Stimulated activated naive CD8-positive, alpha-beta T cell treated with anti-CD3 and anti-CD28 coated beads, Interleukin-15, Interleukin-2, amounts not matched to agents 100 U/mL and 50 U/mL, for 24 hours (primary cell): ENCODE results near the gene DNTT.

ENCODE experiments used
- ATAC-seq: fragments of 150-1000 bp; cut with Tn5 transposase; one replicate; pipeline ENCODE4 v1.10.0; 2021
- DNase-seq: peaks from one replicate; pipeline ENCODE4 v3.0.0; 2021

The DNTT gene

GRCh38 chr10:96377816-96378294 is 73.6 kb downstream of the DNTT start:
- no peak for ATAC-seq
- DNase-seq = no peak

DNA sequence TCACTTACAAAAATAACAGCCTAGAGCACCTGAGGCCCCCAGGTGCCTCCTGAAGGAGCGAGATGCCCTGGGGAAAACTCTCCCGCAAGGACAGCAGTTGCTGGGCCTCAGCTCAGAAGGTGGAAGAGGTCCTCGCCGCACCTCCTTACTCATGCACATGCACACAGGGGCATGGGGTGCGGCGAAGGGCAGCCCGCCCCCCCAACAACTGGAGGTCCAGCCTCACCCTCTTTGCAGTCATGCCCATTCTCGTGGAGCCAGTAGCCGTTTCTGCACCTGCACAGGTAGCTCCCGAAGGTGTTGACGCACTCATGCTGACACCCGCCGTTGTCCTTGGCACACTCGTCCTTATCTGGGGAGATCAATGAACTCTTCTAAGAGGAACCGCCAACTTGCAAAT is 74.5 kb downstream of the DNTT start:
- no peak for ATAC-seq
- no peak for DNase-seq

DNA sequence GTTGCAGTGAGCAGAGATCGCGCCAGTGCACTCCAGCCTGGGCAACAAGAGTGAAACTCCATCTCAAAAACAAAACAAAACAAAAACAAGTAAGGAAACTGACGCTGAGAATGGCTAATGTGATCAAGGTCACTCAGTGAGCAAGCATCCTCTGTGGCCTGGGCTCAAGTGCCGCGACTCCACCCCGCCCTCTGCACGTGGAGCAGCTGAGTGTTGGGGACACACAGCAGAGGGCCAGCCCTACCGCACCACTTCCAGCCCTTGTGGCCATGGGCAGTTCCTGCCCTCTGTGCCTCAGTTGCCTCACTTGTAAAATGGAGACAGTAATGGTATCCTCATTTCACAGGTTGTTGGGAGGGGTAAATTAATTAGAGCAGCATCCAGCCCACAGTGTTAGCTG is 75.5 kb downstream of the DNTT start:
- ATAC-seq (no peak), DNase-seq (no peak)

DNA sequence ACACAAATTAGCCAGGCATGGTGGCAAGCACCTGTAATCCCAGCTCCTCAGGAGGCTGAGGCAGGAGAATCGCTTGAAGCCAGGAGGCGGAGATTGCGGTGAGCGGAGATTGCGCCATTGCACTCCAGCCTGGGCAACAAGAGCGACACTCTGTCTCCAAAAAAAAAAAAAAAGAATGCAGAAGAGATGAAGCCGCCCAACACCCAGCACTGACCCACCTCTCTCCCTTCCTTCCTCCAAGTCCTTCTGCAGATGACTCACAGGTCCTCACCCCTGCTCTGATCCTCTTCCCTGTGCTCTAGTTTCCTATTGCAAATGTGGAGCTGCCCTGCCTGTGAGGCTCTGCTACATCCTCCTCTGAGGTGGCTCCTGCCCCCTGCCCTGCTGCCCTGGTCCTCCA is 76.6 kb downstream of the DNTT start:
- ATAC-seq = no peak
- no peak for DNase-seq

DNA sequence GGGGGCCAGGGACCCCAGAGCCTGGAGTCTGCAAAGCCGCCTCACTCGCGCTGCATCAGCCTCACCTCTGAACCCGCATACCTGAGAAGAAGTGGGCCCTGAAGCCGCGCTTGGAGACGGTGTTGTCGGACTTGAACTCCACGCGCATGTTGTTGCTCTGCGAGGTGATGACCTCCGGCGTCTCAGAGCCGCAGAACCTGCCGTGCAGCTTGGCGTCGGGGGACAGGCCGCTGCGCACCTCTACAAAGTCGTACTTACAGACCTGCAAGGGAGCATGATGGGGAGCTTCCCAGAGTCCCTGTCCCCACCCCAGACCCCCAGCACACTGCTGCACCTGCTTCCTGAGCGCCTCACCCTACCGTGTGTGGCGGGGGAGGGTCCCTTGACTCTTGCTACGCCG is 80.3 kb downstream of the DNTT start:
- no peak for ATAC-seq

DNA sequence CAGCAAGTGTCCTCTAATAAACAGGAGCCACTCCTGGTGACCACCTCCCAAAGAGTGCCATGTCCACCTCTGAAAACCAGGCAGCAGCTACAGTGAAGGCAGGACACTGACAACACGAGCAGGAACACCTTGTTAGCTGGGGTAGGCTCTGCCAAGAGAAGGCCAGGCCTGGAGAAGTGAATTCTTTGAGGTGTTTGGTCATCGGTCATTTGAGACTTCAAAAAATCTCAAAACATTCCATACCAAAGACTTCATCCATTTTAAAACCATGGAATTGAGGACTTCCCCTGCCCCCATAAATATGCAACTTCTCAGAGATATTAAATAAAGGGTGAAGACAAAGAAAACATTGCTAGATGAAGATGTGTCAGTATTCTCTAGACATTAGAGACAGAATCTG is 82.9 kb downstream of the DNTT start:
- no peak for ATAC-seq
- no peak for DNase-seq

More for the DNA sequence above, 80.3 kb downstream of the DNTT start:
- no peak for DNase-seq

GRCh38 chr10:96387601-96388000 is 83.4 kb downstream of the DNTT start:
- DNase-seq = no peak
- no peak for ATAC-seq
